NT2/D1 (cell line): ENCODE measurements around the gene HIP1.

ENCODE experiments used
- SUZ12 ChIP-seq: IDR thresholded peaks from 2 replicates; pipeline ENCODE4 v1.6.1; 2011; ENCODE audit not compliant: insufficient read length, insufficient read depth; ENCODE audit errors: extremely low read depth
- YY1 ChIP-seq: IDR thresholded peaks from 2 replicates; pipeline ENCODE4 v1.6.1; 2011; ENCODE audit not compliant: insufficient read length, insufficient read depth
- ZNF274 ChIP-seq: IDR thresholded peaks from 2 replicates; pipeline ENCODE4 v1.6.1; 2011; ENCODE audit warnings: mild to moderate bottlenecking, low read depth, low read length

GRCh38 chr7:75712517-75713361 is 26.0 kb downstream of the HIP1 start:
- TF ChIP-seq SUZ12 (no peak), ZNF274 (no peak), YY1 (no peak)
